Breast epithelium (tissue), 3 donors: ENCODE data around the gene RPS6KB2.

Experiments
- CTCF ChIP-seq, 3 donors: fragments of 450-650 bp; IDR thresholded peaks; one replicate each; pipeline ENCODE4 v1.5.1; 2016 to 2017; ENCODE audit warnings: antibody characterized with exemption in 3 of 3, mild to moderate bottlenecking in 3 of 3, moderate library complexity in 3 of 3
- POLR2A ChIP-seq: fragments of 450-650 bp; IDR thresholded peaks from one replicate; pipeline ENCODE4 v1.6.1; 2016; ENCODE audit warnings: antibody characterized with exemption, mild to moderate bottlenecking, moderate library complexity
- POLR2AphosphoS5 ChIP-seq, 3 donors: sonication (generic); formaldehyde crosslinking; IDR thresholded peaks; one replicate each; pipeline ENCODE4 v1.6.1; 2017; ENCODE audit warnings: antibody characterized with exemption in 3 of 3

- TF ChIP-seq CTCF (IDR thresholded peaks at IDR 0.05) = peak in 2 of 3 donors; percentile 23 to 38
- no peak for TF ChIP-seq POLR2A
- TF ChIP-seq POLR2AphosphoS5 (IDR thresholded peaks at IDR 0.05) = no peak
These were observed 38.8 kb upstream of the RPS6KB2 start for GRCh38 chr11:67389477-67389876.
